Measurements from ENCODE around the gene TMEM269. TPM values are rescaled to one million over a fixed set of nuclear protein-coding genes. Genes with fewer than 3 reads are reported as not detected.

The TMEM269 gene
- total and polyA plus RNA-seq, 9 of the 15 experiments (the other 6 are each of a cell fraction or from before 2014, with no cell fraction given), result 0.09 to 0.49 (median 0.21) TPM

DNA sequence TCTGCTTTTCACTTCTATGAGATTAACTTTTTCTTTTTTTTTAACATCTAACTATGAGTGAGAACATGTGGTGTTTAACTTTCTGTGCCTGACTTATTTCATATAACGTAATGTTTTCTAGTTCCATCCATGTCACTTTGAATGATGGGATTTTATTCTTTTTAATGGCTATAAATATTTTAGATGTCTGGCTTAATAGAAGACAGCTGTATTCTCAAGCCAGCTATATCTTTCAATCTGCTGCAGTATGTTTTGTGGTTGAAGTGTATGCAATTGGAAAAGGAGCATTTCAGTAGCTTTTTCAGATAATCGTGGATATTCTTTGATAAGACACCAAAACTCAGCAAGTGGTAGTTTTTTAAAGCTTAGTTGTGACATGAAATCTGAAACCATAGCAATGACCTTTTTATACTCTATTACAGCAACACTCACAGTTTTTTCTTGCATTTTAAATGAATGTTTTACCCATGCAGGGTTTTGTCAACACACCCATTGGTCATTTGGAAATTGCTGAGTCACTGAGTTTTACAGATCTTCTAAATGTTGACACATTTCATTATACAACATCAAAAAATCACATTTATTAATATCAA is 38.1 kb downstream of the TMEM269 start (continued):
- TF ChIP-seq, protein P1, sequence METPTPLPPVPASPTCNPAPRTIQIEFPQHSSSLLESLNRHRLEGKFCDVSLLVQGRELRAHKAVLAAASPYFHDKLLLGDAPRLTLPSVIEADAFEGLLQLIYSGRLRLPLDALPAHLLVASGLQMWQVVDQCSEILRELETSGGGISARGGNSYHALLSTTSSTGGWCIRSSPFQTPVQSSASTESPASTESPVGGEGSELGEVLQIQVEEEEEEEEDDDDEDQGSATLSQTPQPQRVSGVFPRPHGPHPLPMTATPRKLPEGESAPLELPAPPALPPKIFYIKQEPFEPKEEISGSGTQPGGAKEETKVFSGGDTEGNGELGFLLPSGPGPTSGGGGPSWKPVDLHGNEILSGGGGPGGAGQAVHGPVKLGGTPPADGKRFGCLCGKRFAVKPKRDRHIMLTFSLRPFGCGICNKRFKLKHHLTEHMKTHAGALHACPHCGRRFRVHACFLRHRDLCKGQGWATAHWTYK (CRISPR knock-in tag; IDR thresholded peaks at IDR 0.05), result no peak
- TF ChIP-seq NFE2L1 (tag; IDR thresholded peaks at IDR 0.05; ENCODE audit: borderline replicate concordance, low read depth) (peak; percentile 98), TEAD1 (CRISPR knock-in tag; IDR thresholded peaks at IDR 0.05) (0 out of 4 replicates have a peak, but pooled peaks of 1 of the 2 experiments have one; percentile 37), ETV6 (IDR thresholded peaks at IDR 0.05; ENCODE audit: borderline replicate concordance in 1 of 2, low read depth in 2 of 2, low read length in 1 of 2) (no peak), ETV6 (CRISPR knock-in tag; IDR thresholded peaks at IDR 0.05; ENCODE audit: borderline replicate concordance) (no peak), HMG20A (CRISPR knock-in tag; conservative IDR thresholded peaks at IDR 0.05) (no peak), HES1 (IDR thresholded peaks at IDR 0.05; ENCODE audit: low read depth) (peak; percentile 24; the same call in 1 of the 2 replicates), MED1 (CRISPR knock-in tag; IDR thresholded peaks at IDR 0.05; ENCODE audit: borderline replicate concordance) (no peak), MAFF (IDR thresholded peaks at IDR 0.05; ENCODE audit: low read length) (peak; percentile 99), NR1H2 (CRISPR knock-in tag; IDR thresholded peaks at IDR 0.05) (no peak), VEZF1 (CRISPR knock-in tag; IDR thresholded peaks at IDR 0.05) (no peak), ZNF175 (CRISPR knock-in tag; IDR thresholded peaks at IDR 0.05; ENCODE audit: low read depth) (no peak), ZNF561 (CRISPR knock-in tag; conservative IDR thresholded peaks at IDR 0.05) (no peak), FOXJ2 (tag; IDR thresholded peaks at IDR 0.05) (peak; percentile 26; the same call in 1 of the 2 replicates), SPI1 (IDR thresholded peaks at IDR 0.05; ENCODE audit: borderline replicate concordance, low read depth, low read length) (no peak), MYNN (IDR thresholded peaks at IDR 0.05) (no peak), MYNN (CRISPR knock-in tag; IDR thresholded peaks at IDR 0.05) (no peak), CGGBP1 (CRISPR knock-in tag; IDR thresholded peaks at IDR 0.05) (no peak), ZNF77 (CRISPR knock-in tag; IDR thresholded peaks at IDR 0.05) (no peak), SAFB2 (IDR thresholded peaks at IDR 0.05; ENCODE audit: borderline replicate concordance, low read depth, low read length, severe bottlenecking) (no peak), ZNF253 (CRISPR knock-in tag; conservative IDR thresholded peaks at IDR 0.05) (no peak), NCOA2 (IDR thresholded peaks at IDR 0.05; ENCODE audit: partially characterized antibody in 2 of 2) (no peak), MAFK (IDR thresholded peaks at IDR 0.05; ENCODE audit: low read length) (peak; percentile 97), MAZ (CRISPR knock-in tag; conservative IDR thresholded peaks at IDR 0.05 in 1 of 2, IDR thresholded peaks at IDR 0.05 in 1 of 2) (no peak), NELFE (IDR thresholded peaks at IDR 0.05; ENCODE audit: insufficient read depth, insufficient read length) (no peak), RBM22 (IDR thresholded peaks at IDR 0.05; ENCODE audit: low read depth, low read length, poor library complexity, severe bottlenecking) (no peak)
